Stimulated activated CD8-positive, alpha-beta memory T cell treated with anti-CD3 and anti-CD28 coated beads, Interleukin-4, amount 100 ng/mL, for 24 hours (primary cell): ENCODE results near the gene CLEC9A.

Experiments
- DNase-seq: peaks from one replicate; pipeline ENCODE4 v3.0.0-alpha.2; 2020; ENCODE audit warnings: low read depth

Gene CLEC9A

DNA sequence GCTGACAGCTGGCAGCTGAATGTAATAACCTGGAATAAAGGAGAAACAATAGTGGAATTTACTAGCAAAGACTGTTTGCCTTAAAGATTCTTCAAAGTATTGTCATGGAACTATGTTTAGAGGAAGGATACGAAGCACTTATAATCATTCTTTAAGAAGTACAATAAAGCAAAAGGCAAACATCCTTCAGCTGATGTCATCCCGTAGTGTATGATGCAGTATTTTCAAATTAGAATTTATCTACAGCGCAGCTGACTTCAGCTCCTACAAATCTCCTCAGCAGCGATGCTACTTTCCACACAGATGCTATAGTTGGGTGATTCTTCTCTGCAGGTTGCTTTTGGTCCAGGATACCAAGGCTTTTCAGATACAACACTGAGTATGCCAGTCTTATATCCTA lies 36.8 kb downstream of the CLEC9A start:
- DNase-seq, result no peak

GRCh38 chr12:10067942-10068341 lies 37.5 kb downstream of the CLEC9A start:
- no peak for DNase-seq

DNA sequence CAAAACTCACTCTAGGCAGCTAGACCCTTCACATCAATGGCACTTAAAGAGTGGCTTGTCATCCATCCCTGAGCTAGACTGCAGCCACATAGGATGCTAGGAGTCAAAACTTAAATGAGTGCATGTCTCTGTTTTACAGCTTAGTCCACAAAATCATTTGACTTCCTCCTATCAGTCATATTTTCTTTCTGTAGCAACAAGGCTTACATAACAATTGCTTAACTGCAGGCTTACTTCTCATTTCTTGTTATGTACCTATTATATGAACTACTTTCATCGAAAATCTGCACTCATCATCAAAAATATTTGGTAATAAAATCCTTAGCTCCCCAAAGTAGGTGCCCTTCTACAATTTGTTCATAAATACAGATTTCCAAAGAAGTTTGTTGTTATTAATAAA lies 38.2 kb downstream of the CLEC9A start:
- DNase-seq, result no peak

- no peak for DNase-seq
Measured at GRCh38 chr12:10069099-10069498, 38.6 kb downstream of the CLEC9A start.

DNA sequence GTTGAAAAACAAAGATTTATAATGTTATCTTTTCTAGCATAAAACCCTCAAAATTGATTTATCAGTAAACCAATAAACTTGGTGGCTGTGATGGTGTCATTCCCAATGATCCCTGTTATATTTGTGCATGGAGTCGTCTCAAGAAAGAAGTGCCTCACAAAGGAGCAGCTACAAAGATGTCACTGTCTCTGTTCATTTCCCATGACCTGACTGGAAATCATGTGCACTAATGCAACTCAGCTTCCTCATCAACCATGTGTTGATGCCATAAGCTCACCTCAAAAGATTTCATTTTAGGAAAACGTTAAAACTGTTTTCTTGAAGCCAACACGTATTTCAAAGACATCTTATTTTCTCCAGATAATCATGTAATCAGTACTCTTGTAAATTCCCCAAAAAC lies 39.5 kb downstream of the CLEC9A start:
- no peak for DNase-seq

DNA sequence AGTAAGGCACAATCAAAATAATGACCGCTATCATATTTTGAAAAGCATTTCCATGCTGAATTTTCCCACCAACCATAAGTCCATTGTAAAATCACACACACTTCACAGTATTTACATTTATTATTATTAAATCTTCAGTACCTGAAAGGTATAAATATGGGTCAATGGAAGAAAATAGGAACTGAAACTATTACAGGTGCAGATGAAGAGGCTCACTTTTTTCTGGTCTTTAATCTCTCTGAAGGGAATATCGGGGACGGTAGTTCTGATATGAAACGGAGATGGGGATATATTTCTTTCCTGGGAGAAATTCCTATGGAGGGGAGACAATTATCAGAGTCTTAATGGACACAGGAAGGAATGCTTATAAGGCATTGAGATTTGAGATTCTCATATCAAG lies 39.9 kb downstream of the CLEC9A start:
- no peak for DNase-seq

GRCh38 chr12:10072131-10072530 lies 41.6 kb downstream of the CLEC9A start:
- no peak for DNase-seq

DNA sequence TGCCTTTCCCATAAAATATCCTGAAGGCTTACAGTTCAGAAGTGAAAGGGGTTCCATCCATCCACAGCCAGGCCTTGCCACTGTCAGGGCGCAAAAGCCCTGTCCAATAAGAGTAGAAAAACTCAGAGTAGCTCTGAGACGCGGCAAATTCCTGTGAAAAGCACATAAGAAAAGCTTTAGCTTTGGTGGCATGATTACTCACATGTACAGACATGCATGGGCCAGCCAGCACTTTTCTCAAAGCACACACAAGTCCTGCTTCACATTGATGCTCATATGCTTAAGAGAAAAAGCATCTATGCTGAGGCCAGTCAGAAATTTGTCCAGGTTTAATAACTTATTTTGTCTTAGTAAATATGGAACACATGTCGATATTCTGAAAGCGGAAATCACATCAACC lies 42.8 kb downstream of the CLEC9A start:
- no peak for DNase-seq

- DNase-seq, result no peak
Measured at GRCh38 chr12:10075451-10075850, 45.0 kb downstream of the CLEC9A start.

GRCh38 chr12:10082117-10082874 lies 51.8 kb downstream of the CLEC9A start:
- DNase-seq, result no peak

GRCh38 chr12:10084733-10085132 lies 54.3 kb downstream of the CLEC9A start:
- no peak for DNase-seq

DNA sequence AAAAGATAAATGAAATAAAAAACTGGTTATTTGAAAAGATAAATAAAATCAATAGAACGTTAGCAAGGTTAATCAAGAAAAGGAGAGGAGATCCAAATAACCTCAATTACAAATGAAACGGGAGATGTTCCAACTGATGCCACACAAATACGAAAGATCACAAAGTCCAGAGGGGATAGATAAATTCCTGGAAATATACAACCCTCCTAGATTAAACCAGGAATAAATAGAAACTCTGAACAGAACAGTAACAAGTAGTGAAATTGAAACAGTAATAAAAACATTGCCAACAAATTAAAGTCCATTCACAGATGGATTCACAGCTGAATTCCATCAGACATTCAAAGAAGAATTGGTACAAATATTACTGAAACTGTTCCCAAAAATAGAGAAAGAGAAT lies 55.9 kb downstream of the CLEC9A start:
- no peak for DNase-seq

GRCh38 chr12:10088031-10088430 lies 57.5 kb downstream of the CLEC9A start:
- DNase-seq, result no peak

DNA sequence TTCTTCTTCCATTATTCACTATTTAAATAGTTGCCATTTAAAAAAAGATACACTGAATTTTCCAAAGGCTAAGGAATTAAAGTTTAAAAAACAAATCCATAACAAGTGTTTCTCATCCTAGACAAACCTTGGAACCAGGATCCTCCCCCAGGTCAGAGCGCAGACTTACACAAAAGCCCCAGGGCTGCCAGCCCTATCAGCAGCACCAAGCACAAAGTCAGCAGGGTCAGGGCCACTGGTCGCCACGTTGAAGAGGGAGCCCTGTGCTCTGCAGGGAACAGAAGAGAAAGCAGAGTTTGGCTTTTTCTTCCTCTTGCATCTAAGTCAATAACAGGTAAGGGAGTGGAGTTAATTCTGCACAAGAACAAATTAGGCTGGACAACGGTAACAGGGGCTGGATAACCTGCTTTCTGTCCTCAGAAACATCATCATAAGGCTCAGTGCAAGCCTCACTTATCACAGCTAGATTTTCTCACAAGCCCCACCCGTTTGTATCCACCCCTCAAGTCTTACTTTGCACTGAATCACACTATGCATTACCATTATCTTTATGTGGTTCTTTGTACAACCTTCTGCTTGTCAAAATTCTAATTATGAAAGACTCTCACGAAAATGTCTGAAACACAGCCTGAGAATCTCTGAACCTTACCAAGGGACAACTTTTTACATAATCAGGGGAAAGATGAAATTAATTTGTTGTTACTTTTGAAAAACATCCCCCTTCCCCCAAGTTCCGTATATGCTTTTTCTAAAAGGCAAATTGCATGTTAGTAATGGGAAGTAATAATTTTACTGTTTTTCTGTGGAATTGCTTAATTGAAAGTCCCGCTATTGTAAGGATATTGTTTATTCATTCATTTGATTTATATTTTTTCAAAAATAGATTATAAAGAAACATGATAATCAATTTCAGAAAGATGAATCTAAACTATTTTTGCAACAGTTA lies 58.7 kb downstream of the CLEC9A start:
- no peak for DNase-seq

DNA sequence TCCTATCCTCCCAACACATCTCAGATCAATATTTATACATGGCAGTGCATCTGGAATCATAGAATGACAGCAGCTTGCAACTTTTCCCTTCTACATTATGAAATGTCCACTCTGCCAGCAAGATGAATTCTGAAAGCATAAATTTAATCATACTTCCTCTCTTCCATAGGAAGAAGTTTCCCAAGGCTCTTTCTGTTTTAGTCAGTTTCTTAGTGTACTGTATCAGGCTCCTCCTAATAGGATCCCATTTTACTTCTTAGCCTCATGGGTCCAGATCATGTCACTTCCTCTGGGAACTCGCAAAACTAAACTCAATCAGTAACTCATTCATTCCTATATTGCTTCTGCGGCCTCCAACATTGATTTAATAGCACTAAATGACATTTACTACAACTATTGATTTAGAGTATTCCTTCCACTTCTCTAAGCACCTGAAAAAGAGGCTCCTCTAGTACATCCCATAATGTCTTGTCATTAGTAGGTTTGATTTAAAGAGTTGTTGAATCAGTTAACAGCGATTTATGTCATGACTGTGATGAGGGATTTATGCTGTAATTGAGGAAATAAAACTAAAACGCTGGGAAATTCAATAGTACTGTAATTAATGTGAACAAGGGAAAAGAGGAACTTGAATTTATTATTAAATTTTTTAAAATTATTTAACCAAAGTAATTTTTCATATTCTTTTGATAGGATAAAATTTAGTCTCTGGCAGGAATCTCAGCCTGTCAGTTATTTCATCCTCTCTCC lies 64.3 kb downstream of the CLEC9A start:
- DNase-seq, result no peak

DNA sequence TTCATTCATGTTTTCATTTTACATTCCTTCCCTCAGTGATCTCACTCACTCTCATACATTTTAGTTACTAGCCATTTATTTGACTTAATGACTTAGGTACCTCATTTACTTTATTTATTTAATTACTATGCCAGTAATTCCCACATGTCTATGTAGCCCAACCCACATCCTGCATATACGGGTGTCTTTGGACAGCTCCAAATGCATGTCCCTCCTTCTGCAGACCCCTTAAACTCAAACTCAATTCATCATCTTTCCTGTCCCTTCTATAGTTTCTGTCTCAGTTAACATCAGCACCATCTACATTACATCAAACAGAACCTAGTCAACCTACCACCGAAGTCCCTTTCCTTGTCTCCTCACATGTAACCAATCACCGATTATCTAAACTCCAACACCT lies 65.5 kb downstream of the CLEC9A start:
- DNase-seq, result no peak

- no peak for DNase-seq
Measured at GRCh38 chr12:10097521-10097920, 67.0 kb downstream of the CLEC9A start.

GRCh38 chr12:10098791-10099190 lies 68.3 kb downstream of the CLEC9A start, which contains the start of gene CLEC1A:
Gene CLEC1A (minus strand): TSS chr12:10098985. CDS start chr12:10098922, 63 bp downstream.
- DNase-seq, result no peak

- no peak for DNase-seq
Measured at GRCh38 chr12:10101042-10101579, 70.6 kb downstream of the CLEC9A start.

- no peak for DNase-seq
Measured at GRCh38 chr12:10101648-10102220, 71.3 kb downstream of the CLEC9A start.

DNA sequence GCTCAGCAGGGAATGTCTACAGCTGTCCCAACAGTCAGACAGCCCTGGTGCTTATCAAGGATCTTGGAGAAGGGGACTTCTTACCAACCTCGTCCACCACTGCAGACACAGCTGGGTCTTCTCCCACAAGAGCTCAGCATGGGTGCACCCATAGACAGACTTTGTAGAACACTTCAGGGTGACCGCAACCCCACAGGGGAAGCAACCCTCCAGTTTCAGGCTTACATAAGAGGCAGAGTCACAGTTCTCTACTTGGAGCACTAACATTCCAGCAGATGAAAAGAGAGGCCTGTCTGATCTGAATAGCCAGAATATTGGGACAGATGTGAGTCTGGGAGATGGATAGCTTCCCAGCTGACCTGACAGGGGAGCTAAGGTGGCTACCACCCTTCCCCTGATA lies 71.8 kb downstream of the CLEC9A start:
- DNase-seq, result no peak
